ENCODE measurements around the gene AKT1.

DNA sequence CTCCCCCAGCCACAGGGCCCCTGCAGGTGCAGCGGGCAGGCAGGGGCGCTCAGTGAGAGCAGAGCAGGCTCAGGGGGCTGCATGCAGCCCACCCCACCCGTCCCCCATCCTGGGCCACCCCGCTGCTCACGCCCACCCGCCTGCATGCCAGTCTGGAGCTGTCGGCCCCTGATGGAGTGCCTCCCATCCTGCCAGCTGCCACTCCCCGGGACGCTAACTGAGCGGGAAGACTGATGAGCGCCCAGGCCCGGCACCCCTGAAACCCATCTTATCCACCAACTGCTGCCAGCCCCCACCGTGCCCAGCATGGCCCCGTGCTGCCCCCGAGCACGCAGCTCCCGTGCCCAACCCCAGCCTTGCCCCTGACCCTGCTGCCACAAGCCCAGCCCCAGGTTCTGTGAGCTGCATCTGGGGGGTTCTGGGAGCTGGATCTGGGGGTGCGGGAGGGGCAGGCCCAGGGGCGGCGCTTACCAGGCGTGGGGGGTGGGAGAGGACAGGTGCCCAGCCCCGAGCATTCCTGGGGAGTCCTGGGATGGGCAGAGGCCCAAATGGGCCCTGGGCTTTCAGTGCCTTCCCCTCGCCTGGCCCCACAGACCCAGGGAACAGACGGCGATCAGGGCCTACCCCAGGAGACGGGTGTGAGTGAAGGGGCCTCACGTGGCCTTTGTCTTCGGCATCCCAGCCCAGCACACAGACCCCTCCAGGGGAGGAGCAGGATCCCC lies 13.3 kb downstream of the AKT1 start:
- TF ChIP-seq POLR2A (IDR thresholded peaks at IDR 0.05) (no peak), POLR2AphosphoS5 (IDR thresholded peaks at IDR 0.05) (no peak)
- TF ChIP-seq, protein P1, sequence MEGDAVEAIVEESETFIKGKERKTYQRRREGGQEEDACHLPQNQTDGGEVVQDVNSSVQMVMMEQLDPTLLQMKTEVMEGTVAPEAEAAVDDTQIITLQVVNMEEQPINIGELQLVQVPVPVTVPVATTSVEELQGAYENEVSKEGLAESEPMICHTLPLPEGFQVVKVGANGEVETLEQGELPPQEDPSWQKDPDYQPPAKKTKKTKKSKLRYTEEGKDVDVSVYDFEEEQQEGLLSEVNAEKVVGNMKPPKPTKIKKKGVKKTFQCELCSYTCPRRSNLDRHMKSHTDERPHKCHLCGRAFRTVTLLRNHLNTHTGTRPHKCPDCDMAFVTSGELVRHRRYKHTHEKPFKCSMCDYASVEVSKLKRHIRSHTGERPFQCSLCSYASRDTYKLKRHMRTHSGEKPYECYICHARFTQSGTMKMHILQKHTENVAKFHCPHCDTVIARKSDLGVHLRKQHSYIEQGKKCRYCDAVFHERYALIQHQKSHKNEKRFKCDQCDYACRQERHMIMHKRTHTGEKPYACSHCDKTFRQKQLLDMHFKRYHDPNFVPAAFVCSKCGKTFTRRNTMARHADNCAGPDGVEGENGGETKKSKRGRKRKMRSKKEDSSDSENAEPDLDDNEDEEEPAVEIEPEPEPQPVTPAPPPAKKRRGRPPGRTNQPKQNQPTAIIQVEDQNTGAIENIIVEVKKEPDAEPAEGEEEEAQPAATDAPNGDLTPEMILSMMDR (IDR thresholded peaks at IDR 0.05), result no peak
